Naive thymus-derived CD4-positive, alpha-beta T cell (primary cell): ENCODE results near the gene FARP2. TPM values are rescaled to one million over a fixed set of nuclear protein-coding genes. Genes with fewer than 3 reads are reported as not detected.
A peak's percentile ranks its signal among the peaks of the same experiment; 100 is the strongest.

Experiments used
- ATAC-seq: fragments of 150-1000 bp; cut with Tn5 transposase; 2 replicates; pipeline ENCODE4 v1.10.0; 2021; ENCODE audit warnings: mild to moderate bottlenecking, moderate library complexity
- CTCF ChIA-PET: fragments of 350-600 bp; sonication (Branson Sonifier 250); formaldehyde crosslinking; loops from one replicate; lab custom pipeline; 2021; ENCODE audit warnings: antibody characterized with exemption; lab: Charles Lee
- POLR2A ChIA-PET: fragments of 350-600 bp; sonication (Branson Sonifier 250); formaldehyde crosslinking; loops from one replicate; lab custom pipeline; 2021; ENCODE audit warnings: antibody characterized with exemption, inconsistent platforms; lab: Charles Lee
- DNase-seq, 9 donors: peaks; one replicate each; pipeline versions ENCODE4 v3.0.0 to v3.0.0-alpha.2; 2020 to 2022; ENCODE audit warnings: mixed read lengths in 1 of 9
- H3K27ac ChIP-seq: one replicate; pipeline ENCODE4 v1.7.0; 2013; ENCODE audit warnings: mild to moderate bottlenecking, low read depth, low read length, moderate library complexity
- H3K27me3 ChIP-seq, 2 donors: one replicate each; pipeline ENCODE4 v1.7.0; 2013; ENCODE audit warnings: low read length in 2 of 2, mild to moderate bottlenecking in 2 of 2, moderate library complexity in 2 of 2; ENCODE audit not compliant: control insufficient read depth in 2 of 2, insufficient read depth in 2 of 2
- H3K36me3 ChIP-seq, 3 experiments: 1 replicate in 2 of 3; 2 replicates in 1 of 3; pipeline ENCODE4 v1.7.0; 2013; ENCODE audit warnings: low read length in 3 of 3, mild to moderate bottlenecking in 3 of 3, moderate library complexity in 1 of 3; ENCODE audit not compliant: insufficient read depth in 3 of 3, control insufficient read depth in 2 of 3
- H3K4me1 ChIP-seq, 2 donors: one replicate each; pipeline ENCODE4 v1.7.0; 2013; ENCODE audit warnings: low read length in 2 of 2, mild to moderate bottlenecking in 2 of 2, moderate library complexity in 1 of 2; ENCODE audit not compliant: control insufficient read depth in 2 of 2, insufficient read depth in 2 of 2
- H3K4me3 ChIP-seq: 2 replicates; pipeline ENCODE4 v1.7.0; 2013; ENCODE audit warnings: mild to moderate bottlenecking, low read length
- H3K9me3 ChIP-seq, 3 experiments: 1 replicate in 2 of 3; 2 replicates in 1 of 3; pipeline ENCODE4 v1.7.0; 2013; ENCODE audit warnings: low read length in 3 of 3; ENCODE audit not compliant: control insufficient read depth in 2 of 3
- H3K27ac Mint-ChIP-seq, 9 donors: one replicate each; pipeline ENCODE4 v1.8.0; 2020 to 2022; ENCODE audit warnings: mixed read lengths in 9 of 9, mild to moderate bottlenecking in 8 of 9, moderate library complexity in 5 of 9, inconsistent platforms in 2 of 9
- H3K27me3 Mint-ChIP-seq, 5 donors: one replicate each; pipeline ENCODE4 v1.8.0; 2021 to 2022; ENCODE audit warnings: mixed read lengths in 5 of 5, mild to moderate bottlenecking in 1 of 5
- H3K36me3 Mint-ChIP-seq, 5 donors: one replicate each; pipeline ENCODE4 v1.8.0; 2020 to 2022; ENCODE audit warnings: mixed read lengths in 5 of 5, mild to moderate bottlenecking in 3 of 5, inconsistent platforms in 1 of 5
- H3K4me1 Mint-ChIP-seq, 7 donors: one replicate each; pipeline ENCODE4 v1.8.0; 2020 to 2022; ENCODE audit warnings: mixed read lengths in 7 of 7, mild to moderate bottlenecking in 3 of 7, inconsistent platforms in 1 of 7
- H3K4me3 Mint-ChIP-seq, 10 donors: one replicate each; pipeline ENCODE4 v1.8.0; 2020 to 2022; ENCODE audit warnings: mild to moderate bottlenecking in 10 of 10, mixed read lengths in 10 of 10, moderate library complexity in 6 of 10, inconsistent platforms in 2 of 10
- H3K9me3 Mint-ChIP-seq, 11 donors: one replicate each; pipeline ENCODE4 v1.8.0; 2020 to 2022; ENCODE audit warnings: mixed read lengths in 11 of 11, mild to moderate bottlenecking in 4 of 11, inconsistent platforms in 1 of 11, moderate library complexity in 1 of 11
- intact Hi-C, 2 donors: fragments of 100-400 bp; cut with micrococcal nuclease; formaldehyde crosslinking; loops; one replicate each; pipeline ENCODE4 v1.15.1; 2023
- polyA plus RNA-seq, 2 donors: library from polyadenylated mRNA; unstranded; fragments of 300-500 nt; fragmentation: Illumina TruSeq; gene quantifications; one replicate each; pipeline ENCODE4 v1.2.3, GENCODE V29; 2021
- total RNA-seq, 6 experiments: library from RNA in 5 of 6; stranded (reverse) in 5 of 6; gene quantifications; 1 replicate in 5 of 6; 2 replicates in 1 of 6; pipeline ENCODE4 v1.2.3 and lab custom pipeline; 2021 to 2026

FARP2 gene
- total and polyA plus RNA-seq, 7 experiments from 2014 or later, result 6.2 to 31.0 (median 19.5) TPM

- ATAC-seq, result no peak
- H3K27ac Mint-ChIP-seq, result no peak overlapping the region
- Histone ChIP-seq H3K36me3 (no peaks in the 10 kb centered on the region), H3K9me3 (no peaks in the 10 kb centered on the region), H3K27ac (no peak overlapping the region), H3K4me3 (no peak overlapping the region), H3K27me3 (no peaks in the 10 kb centered on the region), H3K4me1 (no peaks in the 10 kb centered on the region)
- H3K9me3 Mint-ChIP-seq, result no peaks in the 10 kb centered on the region
- H3K27me3 Mint-ChIP-seq, result peaks cover 4 to 14% (median 8%) of the 10 kb centered on the region in 5 donors
- H3K4me1 Mint-ChIP-seq, result no peaks in the 10 kb centered on the region
- POLR2A ChIA-PET, result no interaction called here
- H3K36me3 Mint-ChIP-seq, result no peaks in the 10 kb centered on the region
- intact Hi-C loops, result no loop called here
- H3K4me3 Mint-ChIP-seq, result no peak overlapping the region
- DNase-seq, result no peak
- CTCF ChIA-PET, result no interaction called here
Observed at GRCh38 chr2:241534293-241534692, 178.2 kb downstream of the FARP2 start.

DNA sequence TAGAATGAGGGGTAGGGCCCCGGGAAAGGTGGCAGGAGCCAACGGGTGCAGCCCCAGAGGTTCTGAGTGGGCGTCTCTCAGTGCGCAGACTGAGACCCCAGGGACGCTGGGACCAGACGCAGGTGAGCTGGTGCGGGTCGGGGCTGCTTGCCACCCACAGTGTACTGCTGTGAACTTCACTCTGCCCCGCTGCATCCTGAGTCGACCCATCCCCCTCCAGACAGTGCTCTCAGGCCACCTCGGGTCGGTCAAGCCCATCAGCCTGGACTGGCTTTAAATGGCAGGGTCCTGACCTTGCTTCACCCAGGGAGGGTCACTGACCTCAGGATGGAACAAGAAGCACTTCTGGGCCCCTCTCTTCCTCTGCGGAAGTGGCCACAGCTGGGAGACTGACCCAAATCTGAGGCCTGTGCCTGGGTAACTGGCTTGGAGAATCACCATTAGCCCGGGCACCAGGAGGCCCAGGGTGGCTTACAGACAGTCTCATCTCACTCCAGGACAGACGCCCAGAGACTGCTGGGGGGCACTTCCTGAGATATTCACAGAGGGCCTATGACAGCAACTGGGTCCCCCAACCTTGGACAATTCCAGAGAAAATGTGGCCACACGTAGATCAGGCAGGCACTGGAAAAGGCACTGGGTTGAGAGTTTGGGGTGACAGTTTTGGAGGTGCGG lies 178.8 kb downstream of the FARP2 start:
- ChIA-PET CTCF (no interaction called here), POLR2A (no interaction called here)
- ATAC-seq (no peak), DNase-seq (no peak)
- Mint-ChIP-seq H3K36me3 (no peaks in the 10 kb centered on the region), H3K4me1 (no peaks in the 10 kb centered on the region), H3K27me3 (peaks cover 4 to 14% (median 8%) of the 10 kb centered on the region in 5 donors), H3K4me3 (no peak overlapping the region), H3K9me3 (no peaks in the 10 kb centered on the region), H3K27ac (no peak overlapping the region)
- Histone ChIP-seq H3K36me3 (no peaks in the 10 kb centered on the region), H3K9me3 (no peaks in the 10 kb centered on the region), H3K4me3 (no peak overlapping the region), H3K4me1 (no peaks in the 10 kb centered on the region), H3K27me3 (no peaks in the 10 kb centered on the region), H3K27ac (no peak overlapping the region)
- intact Hi-C loops, result no loop called here

GRCh38 chr2:241535871-241536655 lies 180.0 kb downstream of the FARP2 start:
- ChIA-PET POLR2A (no interaction called here), CTCF (no interaction called here)
- Histone ChIP-seq H3K9me3 (no peaks in the 10 kb centered on the region), H3K27me3 (no peaks in the 10 kb centered on the region), H3K4me1 (no peaks in the 10 kb centered on the region), H3K4me3 (no peak overlapping the region), H3K27ac (no peak overlapping the region), H3K36me3 (no peaks in the 10 kb centered on the region)
- H3K4me1 Mint-ChIP-seq, result peaks cover 0 to 5% (median 4%) of the 10 kb centered on the region in 7 donors
- H3K27ac Mint-ChIP-seq, result no peak overlapping the region
- H3K27me3 Mint-ChIP-seq, result peaks cover 8 to 16% (median 15%) of the 10 kb centered on the region in 5 donors
- DNase-seq (no peak), ATAC-seq (no peak)
- no peak overlapping the region for H3K4me3 Mint-ChIP-seq
- H3K36me3 Mint-ChIP-seq, result no peaks in the 10 kb centered on the region
- no peaks in the 10 kb centered on the region for H3K9me3 Mint-ChIP-seq
- intact Hi-C loops, result no loop called here

- no peaks in the 10 kb centered on the region for H3K9me3 Mint-ChIP-seq
- Histone ChIP-seq H3K4me3 (no peak overlapping the region), H3K27me3 (no peaks in the 10 kb centered on the region), H3K36me3 (no peaks in the 10 kb centered on the region), H3K4me1 (no peaks in the 10 kb centered on the region), H3K9me3 (no peaks in the 10 kb centered on the region), H3K27ac (no peak overlapping the region)
- DNase-seq (no peak), ATAC-seq (no peak)
- intact Hi-C loops, result no loop called here
- H3K27me3 Mint-ChIP-seq, result peaks cover 11 to 28% (median 21%) of the 10 kb centered on the region in 5 donors
- H3K4me1 Mint-ChIP-seq, result peaks cover 0 to 8% (median 4%) of the 10 kb centered on the region in 7 donors
- H3K4me3 Mint-ChIP-seq, result peak overlapping the region in 2 of 10 donors; percentile 6 to 32
- POLR2A ChIA-PET, result interaction anchor here (0.6 kb wide), 1 partner anchor 9 kb away, joined by 3 read pairs; no protein-coding TSS in a partner anchor
- H3K36me3 Mint-ChIP-seq, result no peaks in the 10 kb centered on the region
- H3K27ac Mint-ChIP-seq, result no peak overlapping the region
- CTCF ChIA-PET, result no interaction called here
Observed at GRCh38 chr2:241538838-241539615, 182.9 kb downstream of the FARP2 start.

DNA sequence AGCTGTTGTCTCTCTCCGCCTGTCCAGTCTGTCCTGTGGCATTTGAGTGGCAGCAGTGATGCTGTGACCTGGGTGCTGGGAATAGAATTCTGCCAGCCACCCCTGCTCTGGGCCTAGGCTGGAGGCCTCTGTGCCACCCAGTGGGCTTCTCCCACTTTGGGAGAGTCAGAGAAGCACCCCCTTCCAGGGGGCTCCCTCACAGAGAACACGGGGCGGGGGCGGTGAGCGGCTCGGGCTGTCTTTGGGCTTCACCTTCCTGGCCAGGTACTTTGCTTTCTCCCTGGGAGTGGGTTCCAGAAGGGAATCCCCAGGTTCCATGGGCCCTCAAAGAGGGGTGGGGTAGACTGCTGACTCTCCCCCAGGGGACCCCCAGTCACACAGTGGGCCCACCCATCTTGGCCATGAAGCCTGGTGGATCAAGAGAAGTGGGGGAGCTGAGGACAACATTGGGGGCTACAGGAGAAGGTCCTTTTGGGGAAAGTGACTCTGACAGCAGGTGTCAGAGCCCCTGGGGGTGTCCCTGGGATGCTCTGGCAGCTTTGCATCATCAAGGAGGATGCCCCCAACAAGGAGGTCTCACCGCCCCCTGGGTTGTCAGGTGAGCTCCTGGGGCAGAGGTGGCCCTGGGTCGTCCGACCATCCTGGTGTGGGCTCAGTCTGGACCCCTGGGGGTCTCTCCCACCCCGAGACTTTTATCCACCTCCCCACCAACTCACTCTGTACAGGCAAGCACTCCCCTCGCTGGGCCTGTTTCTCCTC lies 183.7 kb downstream of the FARP2 start:
- DNase-seq (no peak), ATAC-seq (no peak)
- Histone ChIP-seq H3K27ac (no peak overlapping the region), H3K36me3 (no peaks in the 10 kb centered on the region), H3K27me3 (peaks cover 0 to under 1% of the 10 kb centered on the region in 2 donors), H3K9me3 (no peaks in the 10 kb centered on the region), H3K4me3 (no peak overlapping the region), H3K4me1 (no peaks in the 10 kb centered on the region)
- Mint-ChIP-seq H3K27me3 (peaks cover 11 to 29% (median 19%) of the 10 kb centered on the region in 5 donors), H3K9me3 (no peaks in the 10 kb centered on the region), H3K4me3 (no peak overlapping the region), H3K4me1 (peaks cover 0 to 8% (median 4%) of the 10 kb centered on the region in 7 donors), H3K27ac (no peak overlapping the region), H3K36me3 (no peaks in the 10 kb centered on the region)
- intact Hi-C loops, result loop anchor here in 1 of 2 donors (2.0 kb wide), 1 partner anchor 707 kb away; no protein-coding TSS in a partner anchor
- CTCF ChIA-PET, result no interaction called here
- POLR2A ChIA-PET, result interaction anchor here (0.6 kb wide), 1 partner anchor 8 kb away, joined by 3 read pairs; no protein-coding TSS in a partner anchor

- H3K4me3 Mint-ChIP-seq, result peak overlapping the region; percentile 53 to 84 (median 62)
- peaks cover 0 to 8% (median 4%) of the 10 kb centered on the region in 7 donors for H3K4me1 Mint-ChIP-seq
- Histone ChIP-seq H3K4me1 (no peaks in the 10 kb centered on the region), H3K27me3 (peaks cover 0 to 3% of the 10 kb centered on the region in 2 donors), H3K36me3 (no peaks in the 10 kb centered on the region), H3K27ac (no peak overlapping the region), H3K4me3 (no peak overlapping the region), H3K9me3 (no peaks in the 10 kb centered on the region)
- no peak overlapping the region for H3K27ac Mint-ChIP-seq
- intact Hi-C loops, result loop anchor here in 1 of 2 donors (2.0 kb wide), 1 partner anchor 708 kb away; no protein-coding TSS in a partner anchor
- ATAC-seq (no peak), DNase-seq (no peak)
- ChIA-PET CTCF (no interaction called here), POLR2A (no interaction called here)
- H3K27me3 Mint-ChIP-seq, result peaks cover 11 to 29% (median 19%) of the 10 kb centered on the region in 5 donors
- H3K36me3 Mint-ChIP-seq, result no peaks in the 10 kb centered on the region
- no peaks in the 10 kb centered on the region for H3K9me3 Mint-ChIP-seq
Observed at GRCh38 chr2:241540401-241540770, 184.3 kb downstream of the FARP2 start.
